SK-N-SH treated with all-trans-retinoic acid at 6 μM for 48 hours (cell line): ENCODE data around the gene GPR18.

Experiments used
- ATAC-seq: fragments of 200-7000 bp; cut with Tn5 transposase; 3 replicates; pipeline ENCODE4 v1.9.1; 2020; ENCODE audit warnings: mild to moderate bottlenecking, moderate library complexity
- ARNTL ChIP-seq: fragments of 450-650 bp; formaldehyde crosslinking; IDR thresholded peaks from 2 replicates; pipeline ENCODE4 v1.5.0; 2020; ENCODE audit warnings: low read depth, mild to moderate bottlenecking, moderate library complexity, borderline replicate concordance
- BACH2 ChIP-seq: fragments of 250-450 bp; sonication (Bioruptor Pico); IDR thresholded peaks from 2 replicates; pipeline ENCODE4 v1.9.0; 2021; ENCODE audit warnings: mild to moderate bottlenecking, borderline replicate concordance
- CSDC2 ChIP-seq: fragments of 250-450 bp; sonication (Bioruptor Pico); IDR thresholded peaks from 2 replicates; pipeline ENCODE4 v1.5.0; 2020; ENCODE audit warnings: mild to moderate bottlenecking, moderate library complexity
- ESRRG ChIP-seq: fragments of 250-450 bp; sonication (Bioruptor Pico); IDR thresholded peaks from 2 replicates; pipeline ENCODE4 v1.6.1; 2021; ENCODE audit warnings: mild to moderate bottlenecking
- GLIS3 ChIP-seq: fragments of 250-450 bp; sonication (Bioruptor Pico); IDR thresholded peaks from 2 replicates; pipeline ENCODE4 v1.5.0; 2020; ENCODE audit warnings: mild to moderate bottlenecking, moderate library complexity
- OSR1 ChIP-seq: fragments of 250-450 bp; sonication (Bioruptor Pico); IDR thresholded peaks from 2 replicates; pipeline ENCODE4 v1.8.0; 2022; ENCODE audit warnings: moderate library complexity, mild to moderate bottlenecking, inconsistent platforms
- PATZ1 ChIP-seq: fragments of 250-450 bp; sonication (Bioruptor Pico); IDR thresholded peaks from 2 replicates; pipeline ENCODE4 v1.8.0; 2020; ENCODE audit warnings: mild to moderate bottlenecking, moderate library complexity, borderline replicate concordance
- POU6F1 ChIP-seq: fragments of 250-450 bp; sonication (Bioruptor Pico); IDR thresholded peaks from 2 replicates; pipeline ENCODE4 v1.8.0; 2021; ENCODE audit warnings: low read depth, mild to moderate bottlenecking, moderate library complexity, borderline replicate concordance
- PPARA ChIP-seq: fragments of 250-450 bp; sonication (Bioruptor Pico); IDR thresholded peaks from 2 replicates; pipeline ENCODE4 v1.5.0; 2020; ENCODE audit warnings: mild to moderate bottlenecking, borderline replicate concordance
- RARB ChIP-seq: fragments of 250-450 bp; sonication (Bioruptor Pico); IDR thresholded peaks from 2 replicates; pipeline ENCODE4 v1.8.0; 2021; ENCODE audit warnings: mild to moderate bottlenecking, moderate library complexity
- SNAI2 ChIP-seq: fragments of 250-450 bp; sonication (Bioruptor Pico); IDR thresholded peaks from 2 replicates; pipeline ENCODE4 v1.5.0; 2020; ENCODE audit warnings: mild to moderate bottlenecking, moderate library complexity
- TCF4 ChIP-seq: fragments of 250-450 bp; sonication (Bioruptor Pico); IDR thresholded peaks from 2 replicates; pipeline ENCODE4 v1.8.0; 2021; ENCODE audit warnings: mild to moderate bottlenecking, moderate library complexity, borderline replicate concordance
- TOX ChIP-seq: fragments of 250-450 bp; sonication (Bioruptor Pico); IDR thresholded peaks from 2 replicates; pipeline ENCODE4 v1.8.0; 2021; ENCODE audit warnings: mild to moderate bottlenecking, moderate library complexity, borderline replicate concordance
- TSHZ2 ChIP-seq: fragments of 250-450 bp; sonication (Bioruptor Pico); IDR thresholded peaks from 2 replicates; pipeline ENCODE4 v1.5.0; 2020; ENCODE audit warnings: mild to moderate bottlenecking, moderate library complexity
- ZC3H10 ChIP-seq: fragments of 250-450 bp; sonication (Bioruptor Pico); IDR thresholded peaks from 2 replicates; pipeline ENCODE4 v1.5.1; 2021; ENCODE audit warnings: mild to moderate bottlenecking, moderate library complexity
- ZFP3 ChIP-seq: fragments of 250-450 bp; sonication (Bioruptor Pico); IDR thresholded peaks from 2 replicates; pipeline ENCODE4 v1.5.0; 2020; ENCODE audit warnings: mild to moderate bottlenecking, moderate library complexity
- ZFP30 ChIP-seq: fragments of 450-650 bp; formaldehyde crosslinking; IDR thresholded peaks from 2 replicates; pipeline ENCODE4 v1.5.0; 2022; ENCODE audit warnings: mild to moderate bottlenecking, moderate library complexity
- ZNF565 ChIP-seq: fragments of 450-650 bp; formaldehyde crosslinking; conservative IDR thresholded peaks from 2 replicates; pipeline ENCODE4 v1.5.0; 2020; ENCODE audit warnings: low read depth, mild to moderate bottlenecking, moderate library complexity
- ZNF70 ChIP-seq: fragments of 450-650 bp; formaldehyde crosslinking; IDR thresholded peaks from 2 replicates; pipeline ENCODE4 v1.5.0; 2020; ENCODE audit warnings: mild to moderate bottlenecking, moderate library complexity
- ZNF8 ChIP-seq: fragments of 450-650 bp; formaldehyde crosslinking; IDR thresholded peaks from 2 replicates; pipeline ENCODE4 v1.5.0; 2020; ENCODE audit warnings: mild to moderate bottlenecking, moderate library complexity

GPR18 gene

GRCh38 chr13:99293178-99293577, 35.0 kb upstream of the GPR18 start:
- no peak for ATAC-seq
- no peak for TF ChIP-seq ARNTL
- no peak for TF ChIP-seq ZNF70
- TF ChIP-seq TOX (CRISPR knock-in tag), result no peak
- TF ChIP-seq GLIS3 (CRISPR knock-in tag), result no peak
- no peak for TF ChIP-seq ZNF8 (CRISPR knock-in tag)
- no peak for TF ChIP-seq ZFP3 (CRISPR knock-in tag)
- TF ChIP-seq ZNF565 (CRISPR knock-in tag), result no peak
- TF ChIP-seq PPARA, result no peak
- TF ChIP-seq SNAI2 (CRISPR knock-in tag), result no peak
- no peak for TF ChIP-seq TCF4 (CRISPR knock-in tag)
- no peak for TF ChIP-seq TSHZ2 (CRISPR knock-in tag)
- no peak for TF ChIP-seq ESRRG (CRISPR knock-in tag)
- TF ChIP-seq, all 23 proteins: peak for 0

GRCh38 chr13:99290894-99291293, 32.7 kb upstream of the GPR18 start:
- no peak for TF ChIP-seq OSR1
- TF ChIP-seq GLIS3 (CRISPR knock-in tag), result no peak
- TF ChIP-seq ZFP3 (CRISPR knock-in tag), result no peak
- TF ChIP-seq POU6F1 (CRISPR knock-in tag), result no peak
- no peak for TF ChIP-seq ZC3H10 (CRISPR knock-in tag)
- no peak for TF ChIP-seq TOX (CRISPR knock-in tag)
- no peak for TF ChIP-seq ZFP30 (CRISPR knock-in tag)
- no peak for TF ChIP-seq ZNF8 (CRISPR knock-in tag)
- TF ChIP-seq TCF4 (CRISPR knock-in tag), result no peak
- TF ChIP-seq BACH2, result no peak
- TF ChIP-seq ESRRG (CRISPR knock-in tag), result no peak
- no peak for TF ChIP-seq TSHZ2 (CRISPR knock-in tag)
- TF ChIP-seq ZNF565 (CRISPR knock-in tag), result no peak
- no peak for TF ChIP-seq PATZ1
- no peak for TF ChIP-seq RARB (CRISPR knock-in tag)
- TF ChIP-seq SNAI2 (CRISPR knock-in tag), result no peak
- no peak for TF ChIP-seq CSDC2 (CRISPR knock-in tag)

GRCh38 chr13:99289674-99290337, 31.6 kb upstream of the GPR18 start:
- no peak for ATAC-seq
- no peak for TF ChIP-seq PATZ1
- no peak for TF ChIP-seq PPARA
- TF ChIP-seq BACH2, result no peak

More at GRCh38 chr13:99290894-99291293, 32.7 kb upstream of the GPR18 start:
- no peak for ATAC-seq
